K562 (cell line): ENCODE measurements around the gene THAP2. TPM values are rescaled to one million over a fixed set of nuclear protein-coding genes. Genes with fewer than 3 reads are reported as not detected.

Experiments
- COPS2 ChIP-seq: fragments of 450-650 bp; conservative IDR thresholded peaks from 2 replicates; pipeline ENCODE4 v1.6.1; 2016; ENCODE audit warnings: mild to moderate bottlenecking, moderate library complexity
- HMGN3 ChIP-seq: IDR thresholded peaks from 2 replicates; pipeline ENCODE4 v1.6.1; 2011; ENCODE audit warnings: borderline replicate concordance, low read depth, mild to moderate bottlenecking, mixed read lengths, low read length; ENCODE audit not compliant: insufficient read length; ENCODE audit errors: extremely low read depth
- HNRNPLL ChIP-seq: fragments of 200-400 bp; formaldehyde crosslinking; IDR thresholded peaks from 2 replicates; pipeline ENCODE4 v1.6.1; 2017; ENCODE audit warnings: low read length, low read depth, mild to moderate bottlenecking; ENCODE audit not compliant: poor library complexity, severe bottlenecking
- NELFE ChIP-seq: IDR thresholded peaks from 2 replicates; pipeline ENCODE4 v1.6.1; 2011; ENCODE audit warnings: mild to moderate bottlenecking; ENCODE audit not compliant: insufficient read depth, insufficient read length
- PCBP1 ChIP-seq: fragments of 200-400 bp; formaldehyde crosslinking; IDR thresholded peaks from 2 replicates; pipeline ENCODE4 v1.6.1; 2018; ENCODE audit warnings: mild to moderate bottlenecking, low read depth, low read length; ENCODE audit not compliant: poor library complexity, severe bottlenecking
- RBM14 ChIP-seq: fragments of 200-400 bp; formaldehyde crosslinking; IDR thresholded peaks from 2 replicates; pipeline ENCODE4 v1.6.1; 2018; ENCODE audit warnings: low read depth, mild to moderate bottlenecking, low read length, moderate library complexity, borderline replicate concordance; ENCODE audit not compliant: insufficient read depth
- SAP30 ChIP-seq: fragments of 200-600 bp; sonication (generic); IDR thresholded peaks from 2 replicates; pipeline ENCODE4 v1.6.1; 2012; ENCODE audit warnings: borderline replicate concordance, low read depth, mild to moderate bottlenecking, moderate library complexity, low read length, control low read depth, inconsistent platforms; ENCODE audit not compliant: insufficient read depth, poor library complexity, severe bottlenecking
- SMARCB1 ChIP-seq: IDR thresholded peaks from 2 replicates; pipeline ENCODE4 v1.6.1; 2011; ENCODE audit warnings: improper control_type of control experiment, low read depth; ENCODE audit not compliant: insufficient read length
- TEAD1 ChIP-seq, 2 experiments: fragments of 450-650 bp in 1 of 2; sonication (generic) in 1 of 2; formaldehyde crosslinking; IDR thresholded peaks; 2 replicates each; pipeline versions ENCODE4 v1.4.0 to v1.8.0; 2020 to 2022; ENCODE audit warnings: mild to moderate bottlenecking in 2 of 2, missing genetic modification reagents in 1 of 2
- ZKSCAN3 ChIP-seq: fragments of 250-450 bp; sonication (Bioruptor Pico); IDR thresholded peaks from 2 replicates; pipeline ENCODE4 v1.4.0; 2020
- ZNF347 ChIP-seq: fragments of 450-650 bp; formaldehyde crosslinking; IDR thresholded peaks from 2 replicates; pipeline ENCODE4 v1.4.0; 2020; ENCODE audit warnings: low read depth, mild to moderate bottlenecking, moderate library complexity
- ZNF445 ChIP-seq: fragments of 250-450 bp; sonication (Bioruptor Pico); IDR thresholded peaks from 2 replicates; pipeline ENCODE4 v1.4.0; 2020; ENCODE audit warnings: low read depth, mild to moderate bottlenecking, moderate library complexity
- polyA plus RNA-seq, 8 experiments: library from polyadenylated mRNA; depleted of rRNA in 4 of 8; stranded (reverse) in 5 of 8; unstranded in 3 of 8; fragments of >200 nt; fragmentation: Nextera tagmentation in 2 of 8; fragmentation: Illumina TruSeq in 1 of 8; extraction: Ambion mirVana in 2 of 8; extraction: Trizol in 1 of 8; gene quantifications; 2 replicates each; pipeline versions ENCODE4 v1.2.1 to v1.2.3, GENCODE V29; 2011 to 2014; ENCODE audit warnings: inconsistent platforms in 1 of 8, missing spikeins in 1 of 8
- total RNA-seq, 7 experiments: library from RNA; depleted of rRNA in 6 of 7; stranded (reverse); fragments of >200 nt in 6 of 7; fragmentation: Illumina TruSeq in 2 of 7; extraction: Trizol in 2 of 7; gene quantifications; 2 replicates each; pipeline versions ENCODE4 v1.2.1 to v1.2.3, GENCODE V29; 2011 to 2021; ENCODE audit warnings: low replicate concordance in 1 of 7
- TF ChIP-seq, protein P1 (sequence below): conservative IDR thresholded peaks from 2 replicates; pipeline ENCODE4 v1.6.1; 2011; ENCODE audit warnings: low read depth, mild to moderate bottlenecking, low read length; ENCODE audit not compliant: control insufficient read depth
- TF ChIP-seq, protein P2 (sequence below): sonication (generic); formaldehyde crosslinking; IDR thresholded peaks from 2 replicates; pipeline ENCODE4 v1.8.1; 2023; ENCODE audit warnings: mild to moderate bottlenecking, missing genetic modification reagents, moderate library complexity
- TF ChIP-seq, protein P3 (sequence below), 2 experiments: fragments of 250-450 bp in 1 of 2; fragments of 450-650 bp in 1 of 2; sonication (Bioruptor Pico) in 1 of 2; IDR thresholded peaks; 2 replicates each; pipeline versions ENCODE4 v1.6.1 to v1.8.0; 2016 to 2021; ENCODE audit warnings: mild to moderate bottlenecking in 2 of 2, moderate library complexity in 2 of 2, missing compliant biosample characterization in 1 of 2, missing genetic modification characterization in 1 of 2
- TF ChIP-seq, protein P4 (sequence below): fragments of 450-650 bp; IDR thresholded peaks from 2 replicates; pipeline ENCODE4 v1.6.1; 2016; ENCODE audit warnings: borderline replicate concordance
- TF ChIP-seq, protein P5 (sequence below): IDR thresholded peaks from 2 replicates; pipeline ENCODE4 v1.6.1; 2014; ENCODE audit warnings: antibody characterized with exemption

Gene THAP2
- total and polyA plus RNA-seq, 9 of the 15 experiments (the other 6 are each of a cell fraction or from before 2014, with no cell fraction given), result 1.8 to 18.9 (median 7.3) TPM

DNA sequence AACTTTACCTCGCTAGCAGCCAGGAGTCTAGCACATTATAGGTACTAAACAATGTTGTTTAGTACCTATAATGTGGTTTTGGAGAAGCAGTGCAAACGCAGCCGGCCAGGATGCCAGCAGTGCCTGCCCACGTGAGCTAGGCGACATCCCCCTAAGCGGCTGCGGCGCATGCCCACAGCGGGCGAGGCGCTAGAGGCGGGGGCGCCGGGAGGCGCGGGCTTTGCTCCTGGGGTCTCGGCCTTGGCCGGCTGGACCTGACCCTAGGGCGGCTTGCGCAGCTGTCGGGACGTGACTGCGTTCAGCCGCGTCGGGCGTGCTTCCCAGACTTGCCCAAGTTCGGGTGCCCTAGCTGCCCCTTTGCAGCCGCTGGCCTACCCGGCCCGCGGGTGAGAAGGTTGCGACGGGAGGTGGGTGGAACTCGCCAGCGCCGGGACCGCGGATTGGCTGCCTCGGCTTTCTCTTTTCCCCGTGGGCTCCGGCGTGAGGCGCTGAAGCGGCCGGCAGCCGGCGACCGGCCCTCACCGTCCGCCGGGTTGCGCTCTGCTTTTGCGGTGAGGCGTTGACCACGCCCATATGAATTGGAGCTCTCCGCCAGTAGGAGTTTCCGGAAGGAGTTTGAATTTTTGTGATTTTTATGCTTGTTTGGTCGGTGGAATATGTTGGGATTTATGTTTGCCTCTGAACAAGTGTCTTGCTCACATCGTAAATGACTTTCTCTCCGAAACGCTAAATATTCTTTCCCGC is 22.0 kb downstream of the THAP2 start, which contains the start of gene TMEM19 (continued):
- TF ChIP-seq, protein P1, sequence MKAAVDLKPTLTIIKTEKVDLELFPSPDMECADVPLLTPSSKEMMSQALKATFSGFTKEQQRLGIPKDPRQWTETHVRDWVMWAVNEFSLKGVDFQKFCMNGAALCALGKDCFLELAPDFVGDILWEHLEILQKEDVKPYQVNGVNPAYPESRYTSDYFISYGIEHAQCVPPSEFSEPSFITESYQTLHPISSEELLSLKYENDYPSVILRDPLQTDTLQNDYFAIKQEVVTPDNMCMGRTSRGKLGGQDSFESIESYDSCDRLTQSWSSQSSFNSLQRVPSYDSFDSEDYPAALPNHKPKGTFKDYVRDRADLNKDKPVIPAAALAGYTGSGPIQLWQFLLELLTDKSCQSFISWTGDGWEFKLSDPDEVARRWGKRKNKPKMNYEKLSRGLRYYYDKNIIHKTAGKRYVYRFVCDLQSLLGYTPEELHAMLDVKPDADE, result 0 out of 2 replicates have a peak, but pooled peaks have one; percentile 21
- no peak for TF ChIP-seq SAP30
- TF ChIP-seq PCBP1, result peak; percentile 17
- TF ChIP-seq COPS2, result no peak
- no peak for TF ChIP-seq RBM14
- TF ChIP-seq ZNF347 (CRISPR knock-in tag), result no peak
- TF ChIP-seq, protein P2, sequence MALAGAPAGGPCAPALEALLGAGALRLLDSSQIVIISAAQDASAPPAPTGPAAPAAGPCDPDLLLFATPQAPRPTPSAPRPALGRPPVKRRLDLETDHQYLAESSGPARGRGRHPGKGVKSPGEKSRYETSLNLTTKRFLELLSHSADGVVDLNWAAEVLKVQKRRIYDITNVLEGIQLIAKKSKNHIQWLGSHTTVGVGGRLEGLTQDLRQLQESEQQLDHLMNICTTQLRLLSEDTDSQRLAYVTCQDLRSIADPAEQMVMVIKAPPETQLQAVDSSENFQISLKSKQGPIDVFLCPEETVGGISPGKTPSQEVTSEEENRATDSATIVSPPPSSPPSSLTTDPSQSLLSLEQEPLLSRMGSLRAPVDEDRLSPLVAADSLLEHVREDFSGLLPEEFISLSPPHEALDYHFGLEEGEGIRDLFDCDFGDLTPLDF (CRISPR knock-in tag), result peak; percentile 79; the same call in 1 of the 2 replicates
- peak in 1 of 2 experiments; percentile 65; a peak in 1 of 4 replicates for TF ChIP-seq TEAD1 (CRISPR knock-in tag; IDR thresholded peaks at IDR 0.05)
- TF ChIP-seq HMGN3, result peak; percentile 84
- TF ChIP-seq, protein P3, sequence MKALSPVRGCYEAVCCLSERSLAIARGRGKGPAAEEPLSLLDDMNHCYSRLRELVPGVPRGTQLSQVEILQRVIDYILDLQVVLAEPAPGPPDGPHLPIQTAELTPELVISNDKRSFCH (CRISPR knock-in tag; IDR thresholded peaks at IDR 0.05), result no peak
- TF ChIP-seq, protein P3 (tag; IDR thresholded peaks at IDR 0.05), result peak; percentile 32; the same call in 1 of the 2 replicates
- TF ChIP-seq ZNF445 (CRISPR knock-in tag), result no peak
- TF ChIP-seq SMARCB1, result no peak
- no peak for TF ChIP-seq NELFE
- TF ChIP-seq ZKSCAN3 (CRISPR knock-in tag), result no peak
- TF ChIP-seq HNRNPLL, result peak; percentile 87
- TF ChIP-seq, protein P4, sequence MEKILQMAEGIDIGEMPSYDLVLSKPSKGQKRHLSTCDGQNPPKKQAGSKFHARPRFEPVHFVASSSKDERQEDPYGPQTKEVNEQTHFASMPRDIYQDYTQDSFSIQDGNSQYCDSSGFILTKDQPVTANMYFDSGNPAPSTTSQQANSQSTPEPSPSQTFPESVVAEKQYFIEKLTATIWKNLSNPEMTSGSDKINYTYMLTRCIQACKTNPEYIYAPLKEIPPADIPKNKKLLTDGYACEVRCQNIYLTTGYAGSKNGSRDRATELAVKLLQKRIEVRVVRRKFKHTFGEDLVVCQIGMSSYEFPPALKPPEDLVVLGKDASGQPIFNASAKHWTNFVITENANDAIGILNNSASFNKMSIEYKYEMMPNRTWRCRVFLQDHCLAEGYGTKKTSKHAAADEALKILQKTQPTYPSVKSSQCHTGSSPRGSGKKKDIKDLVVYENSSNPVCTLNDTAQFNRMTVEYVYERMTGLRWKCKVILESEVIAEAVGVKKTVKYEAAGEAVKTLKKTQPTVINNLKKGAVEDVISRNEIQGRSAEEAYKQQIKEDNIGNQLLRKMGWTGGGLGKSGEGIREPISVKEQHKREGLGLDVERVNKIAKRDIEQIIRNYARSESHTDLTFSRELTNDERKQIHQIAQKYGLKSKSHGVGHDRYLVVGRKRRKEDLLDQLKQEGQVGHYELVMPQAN, result peak; percentile 8; the same call in 1 of the 2 replicates
- TF ChIP-seq, protein P5, sequence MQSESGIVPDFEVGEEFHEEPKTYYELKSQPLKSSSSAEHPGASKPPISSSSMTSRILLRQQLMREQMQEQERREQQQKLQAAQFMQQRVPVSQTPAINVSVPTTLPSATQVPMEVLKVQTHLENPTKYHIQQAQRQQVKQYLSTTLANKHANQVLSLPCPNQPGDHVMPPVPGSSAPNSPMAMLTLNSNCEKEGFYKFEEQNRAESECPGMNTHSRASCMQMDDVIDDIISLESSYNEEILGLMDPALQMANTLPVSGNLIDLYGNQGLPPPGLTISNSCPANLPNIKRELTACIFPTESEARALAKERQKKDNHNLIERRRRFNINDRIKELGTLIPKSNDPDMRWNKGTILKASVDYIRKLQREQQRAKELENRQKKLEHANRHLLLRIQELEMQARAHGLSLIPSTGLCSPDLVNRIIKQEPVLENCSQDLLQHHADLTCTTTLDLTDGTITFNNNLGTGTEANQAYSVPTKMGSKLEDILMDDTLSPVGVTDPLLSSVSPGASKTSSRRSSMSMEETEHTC, result peak; percentile 31
